ENCODE results near the gene RHCE. TPM values are rescaled to one million over a fixed set of nuclear protein-coding genes. Genes with fewer than 3 reads are reported as not detected.

Gene RHCE
- total and polyA plus RNA-seq, 9 of the 15 experiments (the other 6 are each of a cell fraction or from before 2014, with no cell fraction given) = 5.4 to 31.5 (median 12.6) TPM

DNA sequence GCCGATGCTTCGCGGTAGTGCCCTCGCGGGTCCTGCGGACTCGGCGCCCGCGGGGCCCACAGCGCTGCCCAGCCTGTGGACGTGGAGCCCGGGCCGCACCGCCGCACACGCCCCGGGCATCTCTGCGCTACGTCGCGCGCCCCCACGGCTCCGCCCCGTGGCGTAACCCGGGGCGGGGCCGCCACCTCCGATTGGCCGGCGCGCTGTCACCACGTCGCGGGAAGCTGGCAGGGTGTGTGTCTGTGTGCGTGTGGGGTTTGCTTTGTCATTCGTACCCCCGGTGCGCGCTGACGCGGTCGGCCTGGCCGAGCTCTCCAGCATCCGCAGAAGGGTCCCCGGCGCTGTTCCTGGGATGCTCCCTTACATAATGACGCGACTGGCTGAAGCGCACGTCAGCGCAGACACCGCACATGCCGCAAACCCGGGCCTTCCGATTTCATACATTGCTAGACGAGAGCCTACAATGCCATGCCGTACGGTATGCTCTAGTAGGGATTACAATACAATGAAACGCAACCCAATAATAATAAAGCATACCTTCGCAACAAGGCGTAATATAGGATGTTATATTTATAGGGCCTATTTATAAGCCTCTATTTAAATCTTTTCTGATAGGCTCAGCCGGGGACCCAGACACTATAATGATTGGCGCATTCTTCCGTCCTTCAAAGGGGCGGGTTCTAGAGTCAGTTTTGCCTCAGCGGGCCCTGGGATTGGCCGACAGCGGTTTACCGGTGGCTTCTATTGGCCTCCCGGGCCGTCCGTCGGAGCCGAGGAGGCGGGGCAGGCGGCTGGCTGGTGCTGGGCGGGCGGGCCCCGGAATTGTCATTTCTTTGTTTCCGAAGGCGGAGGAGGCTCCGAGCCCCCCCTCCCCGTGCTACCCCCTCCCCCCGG, 9.7 kb upstream of the RHCE start, which contains the start of gene MACO1 (continued):
- TF ChIP-seq, protein P1, sequence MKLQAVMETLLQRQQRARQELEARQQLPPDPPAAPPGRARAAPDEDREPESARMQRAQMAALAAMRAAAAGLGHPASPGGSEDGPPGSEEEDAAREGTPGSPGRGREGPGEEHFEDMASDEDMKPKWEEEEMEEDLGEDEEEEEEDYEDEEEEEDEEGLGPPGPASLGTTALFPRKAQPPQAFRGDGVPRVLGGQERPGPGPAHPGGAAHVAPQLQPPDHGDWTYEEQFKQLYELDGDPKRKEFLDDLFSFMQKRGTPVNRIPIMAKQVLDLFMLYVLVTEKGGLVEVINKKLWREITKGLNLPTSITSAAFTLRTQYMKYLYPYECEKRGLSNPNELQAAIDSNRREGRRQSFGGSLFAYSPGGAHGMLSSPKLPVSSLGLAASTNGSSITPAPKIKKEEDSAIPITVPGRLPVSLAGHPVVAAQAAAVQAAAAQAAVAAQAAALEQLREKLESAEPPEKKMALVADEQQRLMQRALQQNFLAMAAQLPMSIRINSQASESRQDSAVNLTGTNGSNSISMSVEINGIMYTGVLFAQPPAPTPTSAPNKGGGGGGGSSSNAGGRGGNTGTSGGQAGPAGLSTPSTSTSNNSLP (IDR thresholded peaks at IDR 0.05; ENCODE audit: borderline replicate concordance, low read depth, low read length) = peak; percentile 93; the same call in 1 of the 2 replicates
- TF ChIP-seq ZBTB1 (CRISPR knock-in tag; IDR thresholded peaks at IDR 0.05; ENCODE audit: borderline replicate concordance, low read depth) = peak; percentile 83
- TF ChIP-seq ZBTB11 (CRISPR knock-in tag; IDR thresholded peaks at IDR 0.05) = no peak
- no peak for TF ChIP-seq KAT8 (IDR thresholded peaks at IDR 0.05; ENCODE audit: low read depth)
- no peak for TF ChIP-seq EP300 (IDR thresholded peaks at IDR 0.05; ENCODE audit: low read length)
- no peak for TF ChIP-seq ZKSCAN8 (CRISPR knock-in tag; IDR thresholded peaks at IDR 0.05)
- TF ChIP-seq SMARCB1 (IDR thresholded peaks at IDR 0.05; ENCODE audit: insufficient read length, low read depth) = no peak
- peak; percentile 91 for TF ChIP-seq CHD1 (IDR thresholded peaks at IDR 0.05; ENCODE audit: low read length)
- TF ChIP-seq, protein P2, sequence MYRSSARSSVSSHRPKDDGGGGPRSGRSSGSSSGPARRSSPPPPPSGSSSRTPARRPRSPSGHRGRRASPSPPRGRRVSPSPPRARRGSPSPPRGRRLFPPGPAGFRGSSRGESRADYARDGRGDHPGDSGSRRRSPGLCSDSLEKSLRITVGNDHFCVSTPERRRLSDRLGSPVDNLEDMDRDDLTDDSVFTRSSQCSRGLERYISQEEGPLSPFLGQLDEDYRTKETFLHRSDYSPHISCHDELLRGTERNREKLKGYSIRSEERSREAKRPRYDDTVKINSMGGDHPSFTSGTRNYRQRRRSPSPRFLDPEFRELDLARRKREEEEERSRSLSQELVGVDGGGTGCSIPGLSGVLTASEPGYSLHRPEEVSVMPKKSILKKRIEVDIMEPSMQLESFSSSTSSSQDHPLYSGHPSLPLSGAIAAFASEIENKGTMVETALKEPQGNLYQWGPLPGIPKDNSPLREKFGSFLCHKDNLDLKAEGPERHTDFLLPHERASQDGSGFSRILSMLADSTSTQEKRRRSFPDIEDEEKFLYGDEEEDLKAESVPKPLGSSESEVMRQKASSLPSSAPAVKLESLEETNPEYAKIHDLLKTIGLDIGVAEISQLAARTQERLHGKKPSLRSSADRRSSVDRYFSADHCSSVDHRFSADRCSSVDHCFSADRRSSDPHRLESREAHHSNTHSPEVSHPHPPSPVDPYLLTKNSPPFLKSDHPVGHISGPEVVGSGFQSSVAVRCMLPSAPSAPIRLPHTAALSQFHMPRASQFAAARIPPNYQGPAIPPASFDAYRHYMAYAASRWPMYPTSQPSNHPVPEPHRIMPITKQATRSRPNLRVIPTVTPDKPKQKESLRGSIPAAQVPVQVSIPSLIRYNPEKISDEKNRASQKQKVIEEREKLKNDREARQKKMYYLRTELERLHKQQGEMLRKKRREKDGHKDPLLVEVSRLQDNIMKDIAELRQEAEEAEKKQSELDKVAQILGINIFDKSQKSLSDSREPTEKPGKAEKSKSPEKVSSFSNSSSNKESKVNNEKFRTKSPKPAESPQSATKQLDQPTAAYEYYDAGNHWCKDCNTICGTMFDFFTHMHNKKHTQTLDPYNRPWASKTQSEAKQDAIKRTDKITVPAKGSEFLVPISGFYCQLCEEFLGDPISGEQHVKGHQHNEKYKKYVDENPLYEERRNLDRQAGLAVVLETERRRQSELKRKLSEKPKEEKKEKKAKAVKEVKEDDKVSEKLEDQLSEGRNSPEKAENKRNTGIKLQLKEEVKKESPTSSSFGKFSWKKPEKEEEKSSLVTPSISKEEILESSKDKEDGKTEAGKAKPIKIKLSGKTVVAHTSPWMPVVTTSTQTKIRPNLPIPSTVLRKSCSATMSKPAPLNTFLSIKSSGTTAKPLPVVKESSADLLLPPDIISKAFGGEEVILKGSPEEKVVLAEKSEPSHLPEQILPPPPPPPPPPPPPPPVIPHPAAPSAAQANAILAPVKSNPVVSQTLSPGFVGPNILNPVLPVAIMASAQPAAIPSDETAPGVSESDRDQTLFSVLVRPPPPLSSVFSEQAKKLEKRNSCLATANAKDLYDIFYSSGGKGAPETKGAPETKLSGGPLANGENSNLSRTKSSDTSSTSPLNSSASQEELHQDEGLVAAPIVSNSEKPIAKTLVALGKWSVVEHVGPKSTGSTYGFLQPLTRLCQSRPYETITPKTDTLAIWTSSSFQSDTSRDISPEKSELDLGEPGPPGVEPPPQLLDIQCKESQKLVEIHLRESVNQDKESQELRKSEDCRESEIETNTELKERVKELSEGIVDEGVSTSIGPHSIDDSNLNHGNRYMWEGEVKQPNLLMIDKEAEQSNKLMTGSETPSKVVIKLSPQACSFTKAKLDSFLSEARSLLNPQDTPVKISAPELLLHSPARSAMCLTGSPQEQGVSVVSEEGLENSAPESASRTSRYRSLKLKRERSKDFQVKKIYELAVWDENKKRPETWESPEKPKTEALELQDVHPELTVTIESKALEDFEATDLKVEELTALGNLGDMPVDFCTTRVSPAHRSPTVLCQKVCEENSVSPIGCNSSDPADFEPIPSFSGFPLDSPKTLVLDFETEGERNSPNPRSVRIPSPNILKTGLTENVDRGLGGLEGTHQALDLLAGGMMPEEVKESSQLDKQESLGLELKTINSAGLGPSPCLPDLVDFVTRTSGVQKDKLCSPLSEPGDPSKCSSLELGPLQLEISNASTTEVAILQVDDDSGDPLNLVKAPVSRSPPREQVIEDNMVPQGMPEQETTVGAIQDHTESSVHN (IDR thresholded peaks at IDR 0.05; ENCODE audit: borderline replicate concordance in 1 of 2, low read depth in 1 of 2) = 0 out of 4 replicates have a peak, but pooled peaks of 1 of the 2 experiments have one; percentile 26

All from K562 (cell line).